ENCODE results near the gene CTU1.
A peak's percentile ranks its signal among the peaks of the same experiment; 100 is the strongest.

- TF ChIP-seq, protein P1, sequence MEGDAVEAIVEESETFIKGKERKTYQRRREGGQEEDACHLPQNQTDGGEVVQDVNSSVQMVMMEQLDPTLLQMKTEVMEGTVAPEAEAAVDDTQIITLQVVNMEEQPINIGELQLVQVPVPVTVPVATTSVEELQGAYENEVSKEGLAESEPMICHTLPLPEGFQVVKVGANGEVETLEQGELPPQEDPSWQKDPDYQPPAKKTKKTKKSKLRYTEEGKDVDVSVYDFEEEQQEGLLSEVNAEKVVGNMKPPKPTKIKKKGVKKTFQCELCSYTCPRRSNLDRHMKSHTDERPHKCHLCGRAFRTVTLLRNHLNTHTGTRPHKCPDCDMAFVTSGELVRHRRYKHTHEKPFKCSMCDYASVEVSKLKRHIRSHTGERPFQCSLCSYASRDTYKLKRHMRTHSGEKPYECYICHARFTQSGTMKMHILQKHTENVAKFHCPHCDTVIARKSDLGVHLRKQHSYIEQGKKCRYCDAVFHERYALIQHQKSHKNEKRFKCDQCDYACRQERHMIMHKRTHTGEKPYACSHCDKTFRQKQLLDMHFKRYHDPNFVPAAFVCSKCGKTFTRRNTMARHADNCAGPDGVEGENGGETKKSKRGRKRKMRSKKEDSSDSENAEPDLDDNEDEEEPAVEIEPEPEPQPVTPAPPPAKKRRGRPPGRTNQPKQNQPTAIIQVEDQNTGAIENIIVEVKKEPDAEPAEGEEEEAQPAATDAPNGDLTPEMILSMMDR (IDR thresholded peaks at IDR 0.05), result peak in 1 of 4 experiments; percentile 20
- no peak for TF ChIP-seq POLR2A (IDR thresholded peaks at IDR 0.05)
- no peak for TF ChIP-seq POLR2AphosphoS5 (IDR thresholded peaks at IDR 0.05)
These were observed 567 bp upstream of the CTU1 start for GRCh38 chr19:51108805-51109146.

Measured in sigmoid colon (tissue), 4 donors.